IMR-90 (cell line): Measurements from ENCODE around the gene CD6.

Source experiments
- CHD1 ChIP-seq: IDR thresholded peaks from 2 replicates; pipeline ENCODE4 v1.6.1; 2012; ENCODE audit warnings: low read depth, low read length, improper control_type of control experiment
- NFE2L2 ChIP-seq: fragments of 150-350 bp; IDR thresholded peaks from 2 replicates; pipeline ENCODE4 v1.6.1; 2016; ENCODE audit warnings: low read depth, mild to moderate bottlenecking, low read length
- POLR2A ChIP-seq: IDR thresholded peaks from 2 replicates; pipeline ENCODE4 v1.6.1; 2012; ENCODE audit warnings: mild to moderate bottlenecking, low read depth, low read length
- RAD21 ChIP-seq: IDR thresholded peaks from 2 replicates; pipeline ENCODE4 v1.6.1; 2012; ENCODE audit warnings: low read length, improper control_type of control experiment
- SMC3 ChIP-seq: fragments of 150-350 bp; IDR thresholded peaks from 2 replicates; pipeline ENCODE4 v1.6.1; 2016; ENCODE audit warnings: low read depth, mild to moderate bottlenecking, antibody characterized with exemption, low read length, moderate library complexity
- TF ChIP-seq, protein P1 (sequence below): conservative IDR thresholded peaks from 2 replicates; pipeline ENCODE4 v1.5.1; 2012; ENCODE audit warnings: mild to moderate bottlenecking, low read depth, low read length, improper control_type of control experiment

- TF ChIP-seq, protein P1, sequence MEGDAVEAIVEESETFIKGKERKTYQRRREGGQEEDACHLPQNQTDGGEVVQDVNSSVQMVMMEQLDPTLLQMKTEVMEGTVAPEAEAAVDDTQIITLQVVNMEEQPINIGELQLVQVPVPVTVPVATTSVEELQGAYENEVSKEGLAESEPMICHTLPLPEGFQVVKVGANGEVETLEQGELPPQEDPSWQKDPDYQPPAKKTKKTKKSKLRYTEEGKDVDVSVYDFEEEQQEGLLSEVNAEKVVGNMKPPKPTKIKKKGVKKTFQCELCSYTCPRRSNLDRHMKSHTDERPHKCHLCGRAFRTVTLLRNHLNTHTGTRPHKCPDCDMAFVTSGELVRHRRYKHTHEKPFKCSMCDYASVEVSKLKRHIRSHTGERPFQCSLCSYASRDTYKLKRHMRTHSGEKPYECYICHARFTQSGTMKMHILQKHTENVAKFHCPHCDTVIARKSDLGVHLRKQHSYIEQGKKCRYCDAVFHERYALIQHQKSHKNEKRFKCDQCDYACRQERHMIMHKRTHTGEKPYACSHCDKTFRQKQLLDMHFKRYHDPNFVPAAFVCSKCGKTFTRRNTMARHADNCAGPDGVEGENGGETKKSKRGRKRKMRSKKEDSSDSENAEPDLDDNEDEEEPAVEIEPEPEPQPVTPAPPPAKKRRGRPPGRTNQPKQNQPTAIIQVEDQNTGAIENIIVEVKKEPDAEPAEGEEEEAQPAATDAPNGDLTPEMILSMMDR = no peak
- TF ChIP-seq POLR2A (no peak), NFE2L2 (no peak), SMC3 (no peak), CHD1 (no peak), RAD21 (no peak)
These were observed 77.5 kb downstream of the CD6 start for GRCh38 chr11:61049063-61049377.
